Measurements from ENCODE around the gene PLCB1. TPM values are rescaled to one million over a fixed set of nuclear protein-coding genes. Genes with fewer than 3 reads are reported as not detected.

The PLCB1 gene
- polyA plus RNA-seq, 1 donor (not counting 4 experiments of a cell fraction or from before 2014, with no cell fraction given), result 0.37 TPM

DNA sequence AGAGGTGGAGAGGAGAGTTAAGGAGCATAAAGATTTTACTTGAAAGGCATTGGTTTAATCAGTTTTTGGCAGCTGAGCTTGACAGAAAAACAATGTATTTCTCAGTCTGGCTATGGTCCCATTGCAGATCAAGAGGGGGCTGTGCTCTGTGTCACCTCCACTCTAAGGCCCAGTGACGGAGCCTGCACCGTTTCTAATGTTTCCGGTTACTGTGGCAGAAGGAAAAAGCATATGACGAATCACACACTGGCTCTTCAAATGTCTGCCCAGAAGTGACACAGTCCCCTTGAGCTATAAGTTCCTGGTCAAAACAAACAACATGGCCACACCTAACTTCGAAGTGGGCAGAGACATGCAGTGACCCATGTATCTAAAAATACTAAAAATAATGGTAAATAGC is 372.0 kb downstream of the PLCB1 start:
- H2AFZ ChIP-seq (ENCODE audit: control insufficient read depth, low read length), result no peak overlapping the region
- no peaks in the 10 kb centered on the region for H3K79me2 ChIP-seq (ENCODE audit: control insufficient read depth, insufficient read depth, low read length)
- H3K27ac ChIP-seq (ENCODE audit: control insufficient read depth, insufficient read depth, low read length), result no peak overlapping the region
- no peaks in the 10 kb centered on the region for H3K27me3 ChIP-seq (ENCODE audit: control insufficient read depth, extremely low read depth, insufficient read depth, low read length)
- no peaks in the 10 kb centered on the region for H3K4me1 ChIP-seq (ENCODE audit: control insufficient read depth, extremely low read depth, insufficient read depth, low read length)
- H4K20me1 ChIP-seq (ENCODE audit: control insufficient read depth, extremely low read depth, insufficient read depth, low read length), result no peaks in the 10 kb centered on the region
- no peak overlapping the region for H3K4me3 ChIP-seq (ENCODE audit: control insufficient read depth in 2 of 3, extremely low read depth in 1 of 3, insufficient read depth in 2 of 3, low read depth in 1 of 3, low read length in 3 of 3)
- FAIRE-seq, result no peak
- H3K4me2 ChIP-seq (ENCODE audit: control insufficient read depth, extremely low read depth, insufficient read depth, low read depth, low read length), result no peak overlapping the region
- dilution Hi-C loops (cut with MboI; ENCODE audit: extremely low pct_ligation_motif_present, low sequenced_read_pairs), result no loop called here
- DNase-seq (ENCODE audit: low read depth, low spot score), result no peak
- no peak overlapping the region for H3K9ac ChIP-seq (ENCODE audit: control insufficient read depth, extremely low read depth, insufficient read depth, low read length)
- H3K9me3 ChIP-seq (ENCODE audit: control insufficient read depth, low read depth, low read length), result no peaks in the 10 kb centered on the region
- TF ChIP-seq EZH2 (IDR thresholded peaks at IDR 0.05; ENCODE audit: low read length) (no peak), CTCF (optimal IDR thresholded peaks at IDR 0.05 in 1 of 3, IDR thresholded peaks at IDR 0.05 in 1 of 3, conservative IDR thresholded peaks at IDR 0.05 in 1 of 3; ENCODE audit: extremely low read depth in 1 of 3, insufficient read depth in 2 of 3, low read length in 3 of 3) (no peak)
- no peaks in the 10 kb centered on the region for H3K9me1 ChIP-seq (ENCODE audit: control insufficient read depth, extremely low read depth, insufficient read depth, low read length)
- H3K36me3 ChIP-seq (ENCODE audit: control insufficient read depth in 2 of 2, extremely low read depth in 1 of 2, insufficient read depth in 2 of 2, low read length in 2 of 2), result no peaks in the 10 kb centered on the region

GRCh38 chr20:8505476-8506200 is 373.6 kb downstream of the PLCB1 start:
- H3K9ac ChIP-seq (ENCODE audit: control insufficient read depth, extremely low read depth, insufficient read depth, low read length), result no peak overlapping the region
- dilution Hi-C loops (cut with MboI; ENCODE audit: extremely low pct_ligation_motif_present, low sequenced_read_pairs), result no loop called here
- H3K4me1 ChIP-seq (ENCODE audit: control insufficient read depth, extremely low read depth, insufficient read depth, low read length), result no peaks in the 10 kb centered on the region
- no peak for TF ChIP-seq EZH2 (IDR thresholded peaks at IDR 0.05; ENCODE audit: low read length)
- TF ChIP-seq CTCF (optimal IDR thresholded peaks at IDR 0.05 in 1 of 3, IDR thresholded peaks at IDR 0.05 in 1 of 3, conservative IDR thresholded peaks at IDR 0.05 in 1 of 3; ENCODE audit: extremely low read depth in 1 of 3, insufficient read depth in 2 of 3, low read length in 3 of 3), result no peak
- H3K4me2 ChIP-seq (ENCODE audit: control insufficient read depth, extremely low read depth, insufficient read depth, low read depth, low read length), result no peak overlapping the region
- no peak overlapping the region for H2AFZ ChIP-seq (ENCODE audit: control insufficient read depth, low read length)
- no peaks in the 10 kb centered on the region for H3K36me3 ChIP-seq (ENCODE audit: control insufficient read depth in 2 of 2, extremely low read depth in 1 of 2, insufficient read depth in 2 of 2, low read length in 2 of 2)
- FAIRE-seq, result no peak
- no peak overlapping the region for H3K27ac ChIP-seq (ENCODE audit: control insufficient read depth, insufficient read depth, low read length)
- no peaks in the 10 kb centered on the region for H4K20me1 ChIP-seq (ENCODE audit: control insufficient read depth, extremely low read depth, insufficient read depth, low read length)
- H3K27me3 ChIP-seq (ENCODE audit: control insufficient read depth, extremely low read depth, insufficient read depth, low read length), result no peaks in the 10 kb centered on the region
- no peak overlapping the region for H3K4me3 ChIP-seq (ENCODE audit: control insufficient read depth in 2 of 3, extremely low read depth in 1 of 3, insufficient read depth in 2 of 3, low read depth in 1 of 3, low read length in 3 of 3)
- no peaks in the 10 kb centered on the region for H3K9me1 ChIP-seq (ENCODE audit: control insufficient read depth, extremely low read depth, insufficient read depth, low read length)
- no peaks in the 10 kb centered on the region for H3K79me2 ChIP-seq (ENCODE audit: control insufficient read depth, insufficient read depth, low read length)
- no peaks in the 10 kb centered on the region for H3K9me3 ChIP-seq (ENCODE audit: control insufficient read depth, low read depth, low read length)
- DNase-seq (ENCODE audit: low read depth, low spot score), result no peak

Measured in keratinocyte (primary cell).